HG03342 (cell line): ENCODE data around the gene PPP4R2.
"Not testable (repeated sequence)": the region's sequence is repeated elsewhere in the genome, so short reads cannot be mapped to it uniquely, and the experiment has no call there.

ENCODE experiments used
- ATAC-seq: cut with Tn5 transposase; IDR thresholded peaks from one replicate; pipeline ENCODE4 v1.9.1; 2021; ENCODE audit warnings: mild to moderate bottlenecking, moderate library complexity; ENCODE audit not compliant: unreplicated experiment

The PPP4R2 gene

DNA sequence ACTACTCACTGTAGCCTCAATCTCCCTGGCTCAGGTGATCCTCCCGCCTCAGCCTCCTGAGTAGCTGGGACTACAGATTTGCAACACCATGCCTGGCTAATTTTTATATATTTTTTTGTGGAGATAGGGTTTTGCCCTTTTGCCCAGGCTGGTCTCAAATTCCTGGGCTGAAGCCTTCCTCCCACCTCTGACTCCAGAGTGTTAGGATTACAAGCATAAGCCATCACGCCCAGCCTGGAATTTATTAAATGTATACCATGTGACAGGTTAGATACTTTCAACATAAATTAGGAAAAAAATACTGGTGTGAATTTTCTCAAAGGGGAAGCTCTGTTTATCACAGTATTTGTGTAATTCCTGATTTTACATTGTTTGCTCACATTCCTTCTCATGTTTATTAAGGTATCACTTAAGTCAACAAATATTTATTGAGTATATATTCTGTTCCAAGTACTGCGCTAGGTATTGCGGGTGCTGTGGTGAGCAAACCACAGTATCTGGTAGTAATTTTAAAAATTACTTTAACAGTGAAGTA lies 24.8 kb downstream of the PPP4R2 start:
- no peak for ATAC-seq

DNA sequence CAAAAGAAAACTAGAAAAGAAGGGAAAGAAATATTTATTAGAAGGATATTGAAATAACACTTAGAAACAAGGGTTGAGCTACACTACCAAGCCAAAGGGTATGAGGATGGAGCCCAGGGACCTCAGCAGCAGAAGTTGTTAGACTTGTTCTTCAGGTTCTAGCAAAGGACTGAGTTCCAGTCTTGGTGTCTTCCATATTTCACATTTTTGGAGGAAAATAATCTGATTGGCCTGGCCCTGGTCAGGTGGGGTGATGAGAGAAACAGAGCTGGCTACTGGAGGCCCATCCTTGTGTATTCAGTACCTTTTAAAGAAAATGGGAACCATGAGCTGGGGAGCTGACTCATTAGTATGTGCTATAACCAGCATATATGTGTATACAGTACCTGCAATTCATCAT lies 28.2 kb downstream of the PPP4R2 start:
- ATAC-seq: no peak

DNA sequence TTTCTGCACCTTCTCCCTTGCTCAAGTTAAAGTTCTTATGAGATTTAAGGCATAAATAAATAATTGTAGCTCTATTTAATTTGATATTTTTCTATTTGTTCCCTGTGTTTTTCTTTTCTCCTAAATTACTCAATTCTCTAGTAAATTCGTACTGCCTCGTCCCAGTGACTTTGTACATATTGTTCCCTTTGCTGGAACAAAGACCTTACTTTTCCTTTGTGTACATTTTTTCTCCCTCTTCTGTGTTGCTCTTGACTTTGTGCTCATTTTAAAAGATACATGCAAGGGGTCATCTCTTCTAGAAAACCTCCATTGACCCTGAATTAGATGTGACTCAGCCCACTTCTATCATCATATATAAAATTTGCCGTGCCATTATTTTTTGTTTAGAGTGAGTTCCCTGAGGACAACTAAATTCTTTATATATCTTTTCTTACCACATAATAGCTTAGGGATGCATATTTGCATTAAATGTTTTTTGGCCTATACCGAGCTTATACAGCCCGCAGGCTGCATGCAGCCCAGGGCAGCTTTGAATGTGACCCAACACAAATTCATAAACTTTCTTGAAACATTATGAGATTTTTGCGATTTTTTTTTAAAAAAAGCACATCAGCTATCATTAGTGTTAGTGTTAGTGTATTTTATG lies 29.6 kb downstream of the PPP4R2 start:
- no peak for ATAC-seq

DNA sequence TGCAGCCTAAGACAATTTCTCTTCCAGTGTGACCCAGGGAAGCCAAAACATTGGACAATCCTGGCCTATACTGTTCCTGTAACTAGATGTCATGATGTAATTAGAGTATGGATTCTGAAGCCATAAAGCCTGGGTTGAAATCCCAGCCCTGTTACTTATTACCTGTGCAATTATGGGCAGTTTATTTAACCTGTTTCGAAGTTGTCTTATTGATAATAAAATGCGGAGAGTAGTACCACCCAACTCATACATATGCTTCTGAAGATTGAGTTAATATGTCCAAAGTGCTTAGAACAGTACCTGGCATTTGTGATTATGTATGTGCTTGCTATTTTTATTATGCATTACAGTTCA lies 30.1 kb downstream of the PPP4R2 start:
- ATAC-seq: no peak

DNA sequence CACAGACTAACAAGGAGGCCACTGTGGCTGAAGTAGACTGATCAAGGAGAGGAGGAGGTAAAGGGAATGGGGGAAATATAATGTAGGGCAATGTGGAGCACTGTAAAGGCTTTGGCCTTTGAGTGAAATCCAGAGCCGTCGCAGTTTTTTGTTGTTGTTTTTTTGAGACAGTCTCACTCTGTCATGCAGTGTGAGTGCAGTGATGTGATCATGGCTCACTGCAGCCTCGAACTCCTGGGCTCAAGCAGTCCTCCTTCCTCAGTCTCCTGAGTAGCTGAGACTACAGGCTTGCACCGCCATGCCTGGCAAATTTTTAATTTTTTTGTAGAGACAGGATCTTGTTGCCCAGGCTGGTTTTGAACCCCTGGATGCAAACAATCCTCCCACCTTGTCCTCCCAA lies 32.2 kb downstream of the PPP4R2 start:
- ATAC-seq: no peak

DNA sequence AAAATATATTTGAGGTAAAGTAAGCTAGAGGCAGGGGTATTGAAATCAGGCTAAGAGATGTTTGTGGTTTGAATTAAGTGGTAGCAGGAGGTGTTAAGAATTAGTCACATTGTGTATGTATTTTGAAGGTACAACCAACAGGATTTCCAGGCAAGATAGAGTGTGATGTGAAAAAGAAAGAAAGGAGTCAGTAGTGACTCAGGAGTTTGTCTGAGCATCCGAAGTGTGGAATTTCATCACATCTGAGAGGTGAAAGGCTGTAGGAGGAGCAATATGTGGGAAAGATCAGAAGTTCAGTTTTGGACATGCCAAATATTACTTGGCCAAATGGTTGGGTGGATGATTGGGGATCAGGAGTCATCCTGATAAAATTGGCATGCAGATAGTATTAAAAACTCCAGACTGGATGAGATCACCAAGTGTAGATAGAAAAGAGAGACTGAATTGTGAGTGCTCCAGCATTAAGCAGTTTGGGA lies 32.7 kb downstream of the PPP4R2 start:
- no peak for ATAC-seq

DNA sequence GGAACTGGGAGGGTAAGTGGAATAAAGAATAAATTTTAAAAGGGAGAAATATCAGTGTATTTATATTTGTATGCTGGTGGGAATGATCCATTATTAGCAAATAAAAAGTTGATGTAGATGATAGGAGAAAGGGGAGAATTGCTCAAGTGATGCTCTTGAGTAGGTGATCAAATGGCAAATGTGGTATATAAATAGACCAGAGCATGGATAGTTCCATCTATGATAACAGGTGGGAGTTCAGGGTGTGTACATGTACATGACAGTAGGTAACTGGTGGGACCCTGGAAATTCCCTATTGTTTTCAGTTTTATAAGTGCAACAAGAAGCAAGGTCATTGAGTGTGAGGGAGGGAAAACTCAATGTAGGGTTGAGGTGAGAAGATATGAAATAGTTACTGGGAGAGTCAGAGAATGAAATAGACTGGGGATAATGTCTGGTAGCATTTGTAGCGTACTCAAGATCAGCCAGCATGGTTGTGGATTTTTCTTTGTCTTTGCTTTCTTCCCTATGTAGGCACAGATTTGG lies 33.5 kb downstream of the PPP4R2 start:
- no peak for ATAC-seq

DNA sequence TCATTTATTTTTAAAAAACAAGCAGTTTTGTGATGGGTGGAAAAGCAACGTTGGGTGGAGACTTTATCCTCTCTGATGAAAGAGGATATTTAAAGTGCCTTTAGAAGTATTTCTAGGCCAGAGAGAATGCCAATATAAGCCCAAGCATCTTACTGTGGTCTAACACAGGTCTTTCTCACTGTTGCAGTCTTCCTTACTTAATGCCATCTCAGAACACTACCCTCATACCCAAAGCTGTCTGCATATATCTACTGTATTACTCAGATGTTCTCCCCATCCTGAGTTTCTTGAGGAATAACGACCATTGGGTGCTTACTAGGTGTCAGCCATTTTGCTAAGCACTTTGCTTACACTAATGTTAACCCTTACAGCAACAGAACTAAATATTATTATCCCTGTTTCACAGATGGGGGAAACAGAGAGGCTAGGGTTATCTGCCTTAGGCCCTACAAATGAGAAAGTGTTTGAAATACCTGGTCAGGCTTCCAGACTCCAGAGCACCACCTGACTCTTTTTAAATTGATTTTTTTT lies 35.0 kb downstream of the PPP4R2 start:
- no peak for ATAC-seq

DNA sequence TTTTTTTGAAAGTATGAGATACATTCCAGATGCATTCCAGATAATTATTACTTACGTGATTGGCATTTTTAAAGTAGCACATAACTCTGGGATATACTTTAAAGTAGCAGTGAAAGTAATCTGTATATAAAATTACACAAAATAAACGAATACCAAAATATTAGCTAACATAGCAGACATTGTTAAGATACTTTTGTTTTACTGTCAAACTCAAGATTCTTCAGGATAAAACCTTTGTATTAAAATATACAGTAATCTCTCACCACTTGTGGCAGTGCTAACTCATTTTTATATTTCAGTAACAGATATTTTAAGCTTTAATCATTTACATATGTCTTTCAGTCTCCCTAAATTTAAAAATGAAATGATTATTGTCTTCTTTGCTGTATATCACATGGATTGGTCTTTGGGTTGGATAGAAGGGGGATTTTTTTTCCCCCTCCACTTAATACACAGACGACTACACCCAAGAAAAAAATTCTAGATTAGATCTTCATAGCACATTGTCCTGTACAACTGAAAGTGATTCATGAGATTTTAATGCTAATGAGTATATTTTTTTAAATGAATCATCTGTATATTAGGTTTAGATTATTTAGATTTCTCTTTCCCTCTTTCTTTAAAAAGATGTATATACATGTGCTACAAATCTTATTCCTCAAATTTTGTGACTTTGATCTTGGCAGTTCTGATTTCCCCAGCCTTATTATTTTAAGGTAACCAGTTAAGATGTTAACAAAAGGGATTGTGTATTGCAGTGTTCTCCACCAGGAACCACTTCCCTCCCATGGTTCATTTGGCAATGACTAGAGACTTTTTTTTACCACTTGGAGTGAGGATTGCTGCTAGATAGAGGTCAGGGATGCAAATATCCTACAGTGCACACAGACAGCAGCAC lies 40.3 kb downstream of the PPP4R2 start:
- no peak for ATAC-seq

DNA sequence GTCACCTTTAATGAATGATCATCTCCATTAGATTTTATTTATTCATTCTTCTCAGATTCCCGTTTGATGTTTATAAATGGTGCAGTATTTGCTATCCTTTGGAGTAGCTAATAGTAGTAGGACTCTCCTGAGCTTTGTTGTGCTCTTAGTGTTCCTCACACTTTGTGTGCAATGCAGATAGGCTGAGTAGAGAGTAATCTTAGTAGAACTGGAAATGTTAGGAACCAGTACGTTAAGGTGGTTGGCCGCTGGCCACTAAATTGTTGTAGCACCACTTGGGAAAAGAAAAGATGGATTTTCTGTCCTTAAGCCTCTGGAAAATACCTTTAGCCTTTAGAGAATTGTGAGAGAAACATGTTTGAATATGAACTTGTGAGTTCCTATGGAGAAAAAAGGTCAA lies 44.9 kb downstream of the PPP4R2 start:
- ATAC-seq: no peak

DNA sequence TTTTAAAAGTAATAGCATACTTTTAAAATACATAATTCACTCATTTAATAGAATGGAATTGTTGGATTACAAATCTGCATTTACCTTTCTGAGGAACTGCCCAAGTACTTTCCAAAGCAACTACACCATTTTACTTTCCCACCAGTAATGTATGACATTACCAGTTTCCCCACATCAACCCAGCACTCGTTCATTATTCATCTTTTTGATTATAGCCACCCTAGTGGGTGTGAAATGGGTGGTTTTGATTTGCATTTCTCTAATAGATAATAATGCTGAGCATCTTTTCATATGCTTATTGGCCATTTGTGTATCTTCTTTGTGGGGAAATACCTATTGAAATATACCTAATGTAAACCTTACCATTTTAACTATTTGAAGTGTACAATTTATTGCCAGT lies 46.8 kb downstream of the PPP4R2 start:
- no peak for ATAC-seq

DNA sequence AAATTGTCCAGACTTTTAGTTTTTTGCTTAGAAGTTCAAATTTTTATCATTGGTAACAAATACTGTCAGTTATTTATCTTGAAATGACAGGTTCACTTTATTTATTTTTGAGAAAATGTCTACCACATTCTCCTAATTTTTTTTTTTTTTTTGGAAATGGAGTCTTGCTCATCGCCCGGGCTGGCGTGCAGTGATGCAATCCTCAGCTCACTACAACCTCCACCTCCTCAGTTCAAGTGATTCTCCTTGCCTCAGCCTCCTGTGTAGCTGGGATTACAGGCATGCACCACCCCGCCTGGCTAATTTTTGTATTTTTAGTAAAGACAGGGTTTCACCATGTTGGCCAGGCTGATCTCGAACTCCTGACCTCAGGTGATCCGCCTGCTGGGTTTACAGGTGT lies 48.8 kb downstream of the PPP4R2 start:
- no peak for ATAC-seq

DNA sequence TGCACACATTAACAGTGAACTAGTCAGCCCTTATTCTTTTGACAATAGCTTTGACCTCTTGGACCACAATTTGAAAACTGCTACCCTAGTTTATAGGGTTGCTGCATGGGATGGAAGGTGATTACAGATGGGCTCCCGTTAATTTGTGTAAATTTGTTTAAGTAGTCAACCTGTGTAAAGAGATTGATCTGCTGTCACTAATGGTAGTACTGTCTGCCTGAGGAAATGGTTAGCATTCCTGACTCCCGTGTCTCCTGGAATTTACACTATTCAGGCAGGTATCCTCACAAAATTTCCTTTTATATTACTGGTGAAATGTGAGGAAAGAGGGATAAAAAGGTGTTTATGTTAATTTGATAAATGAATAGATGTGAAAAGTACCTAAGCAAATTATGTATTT lies 49.6 kb downstream of the PPP4R2 start:
- no peak for ATAC-seq

DNA sequence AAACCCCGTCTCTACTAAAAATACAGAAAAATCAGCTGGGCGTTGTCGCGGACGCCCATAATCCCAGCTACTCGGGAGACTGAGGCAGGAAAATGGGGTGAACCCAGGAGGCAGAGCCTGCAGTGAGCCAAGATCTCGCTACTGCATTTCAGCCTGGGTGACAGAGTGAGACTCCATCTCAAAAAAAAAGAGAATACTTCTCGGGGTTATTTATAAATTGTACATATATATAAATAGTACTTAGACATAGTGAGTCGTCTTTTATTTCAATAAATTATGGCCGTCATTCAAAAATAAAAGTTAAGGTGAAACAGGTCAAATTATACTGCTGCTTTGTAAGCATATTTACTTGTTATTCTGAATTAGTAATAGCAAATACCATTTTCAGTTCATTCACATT lies 52.7 kb downstream of the PPP4R2 start:
- no peak for ATAC-seq

DNA sequence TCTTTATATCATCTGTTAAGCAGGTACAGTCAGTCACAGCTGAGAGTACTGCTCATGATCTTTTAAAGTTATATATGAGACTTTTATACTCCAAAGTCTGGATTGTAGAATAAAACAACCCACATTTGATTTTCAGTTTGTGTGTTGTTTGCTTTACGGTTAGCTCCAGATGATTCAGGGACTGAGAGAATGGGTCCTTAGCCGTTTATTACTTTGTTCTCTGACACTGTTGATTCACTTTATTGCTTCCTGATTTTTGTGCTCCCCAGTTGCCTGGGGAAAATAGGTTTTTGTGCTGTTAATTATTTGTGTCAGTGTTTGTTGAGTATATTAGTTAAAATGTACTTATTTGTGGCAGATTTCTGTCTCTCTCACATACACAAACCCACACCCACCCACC lies 56.2 kb downstream of the PPP4R2 start:
- no peak for ATAC-seq

DNA sequence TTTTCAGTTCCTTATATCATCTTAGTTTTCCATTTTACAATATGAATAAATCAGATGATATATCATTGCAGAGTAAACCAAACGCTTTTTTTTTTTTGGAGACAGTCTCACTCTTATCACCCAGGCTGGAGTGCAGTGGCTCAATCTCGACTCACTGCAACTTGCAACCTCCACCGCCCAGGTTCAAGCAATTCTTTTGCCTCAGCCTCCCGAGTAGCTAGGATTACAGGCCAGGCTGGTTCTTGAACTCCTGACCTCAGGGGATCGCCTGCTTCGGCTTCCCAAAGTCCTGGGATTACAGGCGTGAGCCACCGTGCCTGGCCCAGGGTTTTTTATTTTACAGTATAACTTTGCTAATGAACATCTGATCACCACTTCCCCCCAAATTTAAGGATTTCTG lies 59.0 kb downstream of the PPP4R2 start:
- ATAC-seq: no peak

DNA sequence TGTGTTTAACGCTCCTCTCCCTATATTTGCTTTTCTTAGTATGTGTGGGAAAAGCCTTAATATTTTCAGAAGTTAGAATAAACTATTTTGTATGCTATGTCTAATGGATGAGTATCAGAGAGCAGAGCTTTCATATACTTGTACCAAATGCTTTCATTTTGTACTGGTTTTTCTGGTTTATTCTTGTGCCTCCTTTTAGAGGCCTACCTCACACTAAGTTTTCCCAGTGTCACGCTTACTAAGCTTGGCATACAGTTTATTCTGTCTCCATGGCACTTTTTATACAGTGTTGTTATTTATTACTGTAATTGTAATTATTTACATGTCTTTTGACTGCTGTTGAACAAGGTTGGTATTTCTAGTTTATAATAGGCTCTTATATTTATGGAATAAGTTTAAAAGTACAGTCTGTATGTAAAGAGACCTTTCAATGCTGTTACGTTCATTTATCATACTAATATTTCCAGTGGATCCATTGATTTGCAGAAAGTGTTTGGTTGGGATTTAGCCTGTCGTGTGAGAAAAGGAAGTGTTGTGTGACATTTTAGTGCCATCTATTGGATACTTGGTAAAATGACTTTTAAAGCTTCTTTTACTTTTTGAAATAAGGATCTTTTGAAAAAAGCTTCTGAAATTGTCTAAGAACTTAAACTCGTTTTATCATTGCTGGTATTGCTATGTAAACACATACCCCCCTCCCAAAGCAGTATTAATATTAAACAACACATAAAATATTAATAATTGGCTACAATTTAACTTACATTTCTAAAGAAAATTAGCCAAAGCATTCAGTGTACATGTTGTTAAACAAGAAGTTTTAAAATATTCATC lies 59.6 kb downstream of the PPP4R2 start:
- no peak for ATAC-seq

DNA sequence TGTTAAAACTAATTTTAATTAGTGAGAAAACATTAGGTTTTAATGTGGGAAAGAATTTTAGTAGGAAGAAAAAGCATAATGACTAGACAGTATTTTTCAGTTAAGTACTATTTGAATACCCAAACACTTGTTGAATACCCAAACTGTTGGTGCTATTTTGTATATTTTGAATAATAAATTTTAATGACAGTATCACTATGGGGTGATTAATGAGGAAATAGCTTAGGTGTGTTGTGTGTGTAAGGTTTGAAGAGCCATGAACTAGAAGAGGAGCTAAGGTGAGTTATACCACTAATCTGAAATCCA lies 60.2 kb downstream of the PPP4R2 start:
- ATAC-seq: no peak

DNA sequence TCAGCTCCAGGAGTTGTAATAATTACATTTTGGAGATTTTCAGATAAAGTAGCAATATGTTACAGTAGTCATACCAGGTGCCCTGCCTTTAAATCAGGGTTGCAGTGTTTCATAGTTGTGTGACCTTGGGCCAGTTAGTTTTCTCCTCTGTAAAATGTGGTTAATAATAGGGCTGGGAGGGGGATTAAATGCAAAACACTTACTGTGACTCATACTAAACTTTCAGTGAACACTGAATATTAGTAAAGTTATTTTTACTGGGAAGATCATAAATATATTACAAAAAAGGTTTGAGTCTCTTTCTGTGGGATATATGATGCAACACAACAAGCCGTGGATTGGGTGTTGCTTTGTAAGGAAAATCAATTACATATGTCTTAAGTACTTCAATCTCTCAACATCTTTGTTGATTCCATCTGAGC lies 63.7 kb downstream of the PPP4R2 start:
- ATAC-seq: no peak

DNA sequence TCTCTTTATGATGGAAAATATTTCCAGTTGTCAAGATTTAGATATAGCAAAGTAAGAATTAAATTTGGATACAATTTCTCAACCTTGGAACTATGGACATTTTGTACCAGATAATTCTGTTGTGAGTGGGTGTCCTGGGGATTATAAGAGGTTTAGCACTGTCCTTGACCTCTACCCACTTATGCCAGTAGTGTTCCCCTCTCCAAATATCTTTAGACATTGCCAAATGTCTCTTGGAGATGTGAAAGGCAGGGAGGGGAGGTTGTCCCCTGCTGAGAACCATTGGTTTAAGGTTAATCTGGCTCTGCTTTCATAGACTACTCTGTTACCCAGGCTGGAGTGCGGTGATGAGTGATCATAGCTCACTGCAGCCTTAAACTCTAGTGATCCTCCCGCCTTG lies 64.8 kb downstream of the PPP4R2 start, which contains the start of gene EBLN2:
EBLN2 (plus strand) TSS at position 244 of the 400 bp plus-strand sequence. CDS start 423 bp downstream, outside the sequence.
- ATAC-seq: no peak

DNA sequence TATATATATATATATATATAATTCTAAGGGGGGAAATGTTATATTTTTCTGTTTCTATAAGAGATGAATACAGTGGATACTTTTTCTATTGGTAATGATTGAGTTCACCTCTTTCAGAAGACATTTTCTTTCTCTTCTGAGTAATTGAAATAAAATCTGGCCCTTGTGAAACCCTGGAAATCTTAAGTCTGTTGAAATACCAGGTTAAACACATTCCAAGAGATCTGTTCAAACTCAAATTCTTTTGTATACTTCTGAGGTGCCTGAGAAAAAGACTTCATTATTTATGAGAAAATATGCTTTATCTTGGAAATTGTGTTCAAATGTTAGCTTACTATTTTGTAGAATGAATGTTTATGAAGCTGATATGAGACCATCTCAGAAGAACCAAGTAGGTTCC lies 69.6 kb downstream of the PPP4R2 start:
- not testable (repeated sequence) for ATAC-seq
